Measurements from ENCODE around the gene GIPC3.
A peak's percentile ranks its signal among the peaks of the same experiment; 100 is the strongest.
"Not testable (repeated sequence)": the region's sequence is repeated elsewhere in the genome, so short reads cannot be mapped to it uniquely, and the experiment has no call there.

The GIPC3 gene

GRCh38 chr19:3551792-3552095 lies 33.5 kb upstream of the GIPC3 start:
- DNase-seq = no peak

GRCh38 chr19:3554254-3555083 lies 30.8 kb upstream of the GIPC3 start:
- no peak for DNase-seq

GRCh38 chr19:3555653-3556422 lies 29.4 kb upstream of the GIPC3 start:
- DNase-seq = no peak

GRCh38 chr19:3556423-3556977 lies 28.8 kb upstream of the GIPC3 start:
- no peak for DNase-seq

- DNase-seq = peak; percentile 68
Observed at GRCh38 chr19:3556978-3557460, 28.3 kb upstream of the GIPC3 start.

- peak; percentile 96 for DNase-seq
Observed at GRCh38 chr19:3557461-3558248, 27.6 kb upstream of the GIPC3 start, which contains the start of gene MFSD12. MFSD12 (minus strand) TSS chr19:3557586; CDS start chr19:3557403, 183 bp downstream.

GRCh38 chr19:3563709-3564524 lies 21.4 kb upstream of the GIPC3 start:
- no peak for DNase-seq

- no peak for DNase-seq
Observed at GRCh38 chr19:3565139-3565538, 20.1 kb upstream of the GIPC3 start.

- DNase-seq = not testable (repeated sequence)
Observed at GRCh38 chr19:3570042-3570441, 15.2 kb upstream of the GIPC3 start.

- DNase-seq = no peak
Observed at GRCh38 chr19:3570606-3571011, 14.7 kb upstream of the GIPC3 start.

- peak; percentile 99 for DNase-seq
Observed at GRCh38 chr19:3572132-3572854, 13.0 kb upstream of the GIPC3 start.

GRCh38 chr19:3572855-3573161 lies 12.5 kb upstream of the GIPC3 start, which contains the start of gene HMG20B:
HMG20B (plus strand) TSS chr19:3572944; CDS start chr19:3573310, 366 bp downstream.
- DNase-seq = no peak

GRCh38 chr19:3573162-3573857 lies 12.0 kb upstream of the GIPC3 start:
- no peak for DNase-seq

GRCh38 chr19:3573858-3574637 lies 11.2 kb upstream of the GIPC3 start:
- DNase-seq = peak; percentile 73

- no peak for DNase-seq
Observed at GRCh38 chr19:3575260-3575741, 10.0 kb upstream of the GIPC3 start.

- DNase-seq = no peak
Observed at GRCh38 chr19:3575949-3576673, 9.2 kb upstream of the GIPC3 start.

GRCh38 chr19:3576696-3577443 lies 8.4 kb upstream of the GIPC3 start:
- DNase-seq = no peak

GRCh38 chr19:3577723-3578344 lies 7.4 kb upstream of the GIPC3 start:
- no peak for DNase-seq

All from stimulated activated CD4-positive, alpha-beta T cell treated with anti-CD3 and anti-CD28 coated beads, Interleukin-12 subunit alpha, Interleukin-12 subunit beta, amount 100 ng/mL, for 4 hours (primary cell).